H1 (cell line): ENCODE data around the gene TTC28. TPM values are rescaled to one million over a fixed set of nuclear protein-coding genes. Genes with fewer than 3 reads are reported as not detected.

Experiments
- CTCF ChIA-PET: fragments of 300-600 bp; sonication (Branson Sonifier 250); formaldehyde crosslinking; loops from one replicate; lab custom pipeline; 2021; ENCODE audit not compliant: partially characterized antibody; lab: Charles Lee
- POLR2A ChIA-PET: fragments of 300-600 bp; sonication (Branson Sonifier 250); formaldehyde crosslinking; loops from one replicate; lab custom pipeline; 2021; ENCODE audit warnings: inconsistent platforms; ENCODE audit not compliant: partially characterized antibody; lab: Charles Lee
- DNase-seq, 2 experiments: peaks; one replicate each; pipeline versions ENCODE4 v3.0.0 to v3.0.0-alpha.2; 2010 to 2022; ENCODE audit warnings: low spot score in 2 of 2, low read depth in 1 of 2, mixed read lengths in 1 of 2
- FAIRE-seq: peaks from 2 replicates; lab custom pipeline; 2011; peaks lifted over from hg19 to GRCh38; lab: Jason Lieb, UNC
- H2AFZ ChIP-seq: 2 replicates; pipeline ENCODE4 v1.8.1; 2012; ENCODE audit warnings: low read length, inconsistent platforms
- H2AK5ac ChIP-seq: 2 replicates; pipeline ENCODE4 v1.6.1; 2013; ENCODE audit warnings: low read depth, low read length
- H2BK120ac ChIP-seq: replicated peaks from 2 replicates; pipeline ENCODE3; 2013; ENCODE audit warnings: low read depth, low read length, inconsistent platforms
- H2BK12ac ChIP-seq: 2 replicates; pipeline ENCODE4 v1.6.1; 2013; ENCODE audit warnings: low read depth, low read length
- H2BK15ac ChIP-seq: 2 replicates; pipeline ENCODE4 v1.6.1; 2013; ENCODE audit warnings: low read length
- H2BK20ac ChIP-seq: 2 replicates; pipeline ENCODE4 v1.6.1; 2013; ENCODE audit warnings: low read length
- H2BK5ac ChIP-seq: 2 replicates; pipeline ENCODE4 v1.6.1; 2013; ENCODE audit warnings: low read depth, low read length
- H3K14ac ChIP-seq: 2 replicates; pipeline ENCODE4 v1.6.1; 2013; ENCODE audit warnings: inconsistent platforms; ENCODE audit not compliant: insufficient read length
- H3K18ac ChIP-seq: 2 replicates; pipeline ENCODE4 v1.6.1; 2013; ENCODE audit warnings: low read length; ENCODE audit errors: extremely low read depth
- H3K23ac ChIP-seq: 2 replicates; pipeline ENCODE4 v1.6.1; 2013; ENCODE audit warnings: inconsistent platforms; ENCODE audit not compliant: insufficient read length
- H3K23me2 ChIP-seq: 2 replicates; pipeline ENCODE4 v1.6.1; 2013; ENCODE audit warnings: low read depth, low read length
- H3K27ac ChIP-seq: 2 replicates; pipeline ENCODE4 v1.6.1; 2011; ENCODE audit warnings: low read depth, low read length, inconsistent platforms
- H3K27me3 ChIP-seq, 4 experiments: replicated peaks in 1 of 4; 1 replicate in 1 of 4; 2 replicates in 3 of 4; pipeline versions ENCODE4 v1.6.1 to v1.8.1; 2011 to 2013; ENCODE audit warnings: low read length in 3 of 4, mild to moderate bottlenecking in 3 of 4, inconsistent platforms in 2 of 4, mixed read lengths in 2 of 4, moderate library complexity in 1 of 4; ENCODE audit not compliant: control insufficient read depth in 3 of 4, insufficient read depth in 3 of 4; ENCODE audit errors: extremely low read depth in 1 of 4
- H3K36me3 ChIP-seq, 4 experiments: 2 replicates each; pipeline versions ENCODE4 v1.6.1 to v1.8.1; 2011 to 2013; ENCODE audit warnings: mild to moderate bottlenecking in 4 of 4, low read length in 3 of 4, moderate library complexity in 2 of 4, control low read depth in 1 of 4, inconsistent platforms in 1 of 4; ENCODE audit not compliant: insufficient read depth in 4 of 4, control insufficient read depth in 2 of 4
- H3K4ac ChIP-seq: replicated peaks from 2 replicates; pipeline ENCODE3; 2013; ENCODE audit warnings: low read length, low read depth, mixed read lengths, inconsistent platforms; ENCODE audit not compliant: insufficient read length
- H3K4me1 ChIP-seq, 4 experiments: replicated peaks in 1 of 4; 1 replicate in 1 of 4; 2 replicates in 3 of 4; pipeline versions ENCODE4 v1.6.1 to v1.8.1; 2011 to 2013; ENCODE audit warnings: low read length in 3 of 4, inconsistent platforms in 2 of 4, mixed read lengths in 1 of 4; ENCODE audit not compliant: insufficient read depth in 4 of 4, control insufficient read depth in 3 of 4
- H3K4me2 ChIP-seq, 2 experiments: 2 replicates each; pipeline versions ENCODE4 v1.6.1 to v1.8.1; 2011 to 2013; ENCODE audit warnings: low read depth in 2 of 2, low read length in 2 of 2, control low read depth in 1 of 2, inconsistent platforms in 1 of 2, mild to moderate bottlenecking in 1 of 2; ENCODE audit not compliant: insufficient read depth in 1 of 2
- H3K4me3 ChIP-seq, 4 experiments: fragments of 200-600, 300-600 bp in 1 of 4; sonication (generic), shearing (Covaris generic), sonication (Bioruptor Twin) in 1 of 4; 2 replicates each; pipeline versions ENCODE4 v1.5.1 to v1.8.1; 2011 to 2016; ENCODE audit warnings: low read length in 4 of 4, low read depth in 3 of 4, control low read depth in 2 of 4, inconsistent platforms in 2 of 4, mild to moderate bottlenecking in 2 of 4, mixed read lengths in 1 of 4, moderate library complexity in 1 of 4; ENCODE audit not compliant: insufficient read depth in 2 of 4; ENCODE audit errors: extremely low read depth in 1 of 4
- H3K56ac ChIP-seq: replicated peaks from 2 replicates; pipeline ENCODE3; 2013; ENCODE audit warnings: low read depth, mild to moderate bottlenecking, mixed read lengths, low read length, inconsistent platforms; ENCODE audit not compliant: insufficient read length
- H3K79me1 ChIP-seq: 2 replicates; pipeline ENCODE4 v1.6.1; 2013; ENCODE audit warnings: low read depth, low read length, control low read depth
- H3K79me2 ChIP-seq, 2 experiments: 2 replicates each; pipeline versions ENCODE4 v1.6.1 to v1.8.1; 2012 to 2013; ENCODE audit warnings: low read length in 2 of 2, mild to moderate bottlenecking in 2 of 2, inconsistent platforms in 1 of 2; ENCODE audit not compliant: insufficient read depth in 2 of 2, control insufficient read depth in 1 of 2
- H3K9ac ChIP-seq, 4 experiments: replicated peaks in 1 of 4; 1 replicate in 1 of 4; 2 replicates in 3 of 4; pipeline versions ENCODE4 v1.6.1 to v1.8.1; 2011 to 2013; ENCODE audit warnings: low read depth in 3 of 4, low read length in 3 of 4, control low read depth in 2 of 4, mild to moderate bottlenecking in 2 of 4, moderate library complexity in 2 of 4, inconsistent platforms in 1 of 4; ENCODE audit errors: extremely low read depth in 1 of 4
- H3K9me3 ChIP-seq, 2 experiments: 2 replicates each; pipeline versions ENCODE4 v1.6.1 to v1.8.1; 2012 to 2013; ENCODE audit warnings: mild to moderate bottlenecking in 2 of 2, moderate library complexity in 2 of 2, control low read depth in 1 of 2, inconsistent platforms in 1 of 2, low read depth in 1 of 2, low read length in 1 of 2, mixed read lengths in 1 of 2; ENCODE audit not compliant: insufficient read depth in 2 of 2
- H4K20me1 ChIP-seq, 2 experiments: replicated peaks in 1 of 2; 2 replicates each; pipeline versions ENCODE3 to v1.8.1; 2011 to 2013; ENCODE audit warnings: inconsistent platforms in 2 of 2, low read length in 2 of 2, mild to moderate bottlenecking in 1 of 2; ENCODE audit not compliant: insufficient read depth in 2 of 2, control insufficient read depth in 1 of 2
- H4K5ac ChIP-seq: 2 replicates; pipeline ENCODE4 v1.6.1; 2013; ENCODE audit warnings: low read length, low read depth, mixed read lengths, inconsistent platforms; ENCODE audit not compliant: insufficient read length
- H4K8ac ChIP-seq: 2 replicates; pipeline ENCODE4 v1.8.0; 2013; ENCODE audit warnings: mild to moderate bottlenecking, moderate library complexity, low read length, inconsistent platforms; ENCODE audit not compliant: insufficient read depth; ENCODE audit errors: extremely low read depth
- H4K91ac ChIP-seq: replicated peaks from 2 replicates; pipeline ENCODE3; 2013; ENCODE audit warnings: low read length, mixed read lengths, inconsistent platforms; ENCODE audit not compliant: insufficient read length
- ASH2L ChIP-seq: fragments of 200-600, 300-600 bp; sonication (generic); IDR thresholded peaks from one replicate; pipeline ENCODE4 v1.7.1; 2017; ENCODE audit warnings: low read length
- WGBS, 2 experiments: shearing (Covaris generic) in 1 of 2; methylation state at CpG; one replicate each; pipeline versions ENCODE4 v1.1.6 to v1.1.7; 2013 to 2015; ENCODE audit warnings: low lambda C conversion rate in 2 of 2, mixed read lengths in 2 of 2, inconsistent platforms in 1 of 2, low coverage in 1 of 2, missing lambda C conversion rate in 1 of 2; ENCODE audit not compliant: insufficient replicate concordance in 2 of 2, insufficient coverage in 1 of 2, insufficient read length in 1 of 2; ENCODE audit errors: extremely low coverage in 1 of 2, missing lambda C conversion rate in 1 of 2; 5-methylcytosine and 5-hydroxymethylcytosine counted together
- polyA plus RNA-seq, 7 experiments: library from polyadenylated mRNA; depleted of rRNA in 3 of 7; stranded (reverse) in 5 of 7; unstranded in 2 of 7; fragments of >200 nt in 5 of 7; fragments of 200-250 nt in 2 of 7; gene quantifications; 1 replicate in 5 of 7; 2 replicates in 1 of 7; 4 replicates in 1 of 7; pipeline versions ENCODE4 v1.2.1 to v1.2.3, GENCODE V29; 2011 to 2013; ENCODE audit warnings: missing spikeins in 2 of 7, mixed read lengths in 2 of 7
- total RNA-seq: library from RNA; stranded (reverse); fragmentation: NEBNext Ultra II Directional; extraction: Animal tissue kit (Norgen Biotek cat#: 25700); gene quantifications from 2 replicates; pipeline ENCODE4 v1.2.1, GENCODE V29; 2021

Gene TTC28
- total and polyA plus RNA-seq, 2 of the 8 experiments (the other 6 are each of a cell fraction or from before 2014, with no cell fraction given) = 2.6 to 12.6 TPM

DNA sequence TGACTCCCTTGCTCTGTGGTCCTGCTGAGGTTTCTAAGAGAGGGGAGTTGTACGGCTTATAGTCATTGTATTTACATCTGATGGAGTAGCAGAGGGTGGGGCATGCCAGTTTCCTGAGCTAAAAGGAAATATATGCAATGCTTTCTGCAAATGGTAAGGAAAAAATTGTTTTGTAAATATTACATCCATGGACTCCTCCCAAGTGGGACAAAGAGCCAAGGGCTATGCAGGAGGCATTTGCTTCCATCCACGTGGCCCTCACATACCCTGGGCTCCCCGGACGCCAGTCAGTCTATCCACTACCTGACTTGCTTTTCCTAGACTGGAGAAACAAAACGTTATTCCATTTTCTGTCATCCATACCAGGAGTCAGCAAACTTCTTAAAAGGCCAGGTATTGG, 700.8 kb downstream of the TTC28 start:
- H2BK15ac ChIP-seq = no peak overlapping the region
- CTCF ChIA-PET = interaction anchor here (1.1 kb wide), 1 partner anchor 20 kb away, joined by 3 read pairs; no protein-coding TSS in a partner anchor
- no peak for TF ChIP-seq ASH2L
- H2AFZ ChIP-seq = no peak overlapping the region
- no peaks in the 10 kb centered on the region for H3K79me2 ChIP-seq
- DNase-seq = no peak
- H3K23ac ChIP-seq = no peak overlapping the region
- no peak overlapping the region for H2BK12ac ChIP-seq
- H3K56ac ChIP-seq = no peak overlapping the region
- no peak overlapping the region for H3K27ac ChIP-seq
- no peak overlapping the region for H2BK120ac ChIP-seq
- no peaks in the 10 kb centered on the region; the same call in 1 of the 2 replicates for H3K23me2 ChIP-seq
- FAIRE-seq = no peak
- H3K14ac ChIP-seq = no peak overlapping the region
- H2AK5ac ChIP-seq = no peak overlapping the region
- no peak overlapping the region for H4K5ac ChIP-seq
- peaks cover 0 to 10% (median 5%) of the 10 kb centered on the region in 4 experiments; a peak in 5 of 7 replicates for H3K4me1 ChIP-seq
- no peak overlapping the region for H2BK20ac ChIP-seq
- H3K4ac ChIP-seq = no peak overlapping the region
- H3K4me3 ChIP-seq = no peak overlapping the region
- no peaks in the 10 kb centered on the region for H3K9me3 ChIP-seq
- no peak overlapping the region for H2BK5ac ChIP-seq
- H3K4me2 ChIP-seq = no peak overlapping the region
- no peaks in the 10 kb centered on the region for H4K20me1 ChIP-seq
- H3K18ac ChIP-seq = no peak overlapping the region
- H3K27me3 ChIP-seq = no peaks in the 10 kb centered on the region
- no peaks in the 10 kb centered on the region for H3K36me3 ChIP-seq
- H3K9ac ChIP-seq = no peak overlapping the region
- 91% methylated on average over 5 of the region's 5 CpGs; no CpG with 5 or more reads in 1 of the 2 experiments for WGBS, 2 experiments
- H3K79me1 ChIP-seq = no peaks in the 10 kb centered on the region
- H4K91ac ChIP-seq = no peak overlapping the region
- H4K8ac ChIP-seq = no peak overlapping the region
- POLR2A ChIA-PET = interaction anchor here (0.6 kb wide), 1 partner anchor 21 kb away, joined by 3 read pairs; no protein-coding TSS in a partner anchor
